GM21737 (cell line): ENCODE measurements around the gene HTR2B.
"Not testable (repeated sequence)": the region's sequence is repeated elsewhere in the genome, so short reads cannot be mapped to it uniquely, and the experiment has no call there.

Source experiments
- ATAC-seq: cut with Tn5 transposase; IDR thresholded peaks from one replicate; pipeline ENCODE4 v1.9.1; 2021; ENCODE audit warnings: mild to moderate bottlenecking, moderate library complexity; ENCODE audit not compliant: unreplicated experiment

Gene HTR2B

DNA sequence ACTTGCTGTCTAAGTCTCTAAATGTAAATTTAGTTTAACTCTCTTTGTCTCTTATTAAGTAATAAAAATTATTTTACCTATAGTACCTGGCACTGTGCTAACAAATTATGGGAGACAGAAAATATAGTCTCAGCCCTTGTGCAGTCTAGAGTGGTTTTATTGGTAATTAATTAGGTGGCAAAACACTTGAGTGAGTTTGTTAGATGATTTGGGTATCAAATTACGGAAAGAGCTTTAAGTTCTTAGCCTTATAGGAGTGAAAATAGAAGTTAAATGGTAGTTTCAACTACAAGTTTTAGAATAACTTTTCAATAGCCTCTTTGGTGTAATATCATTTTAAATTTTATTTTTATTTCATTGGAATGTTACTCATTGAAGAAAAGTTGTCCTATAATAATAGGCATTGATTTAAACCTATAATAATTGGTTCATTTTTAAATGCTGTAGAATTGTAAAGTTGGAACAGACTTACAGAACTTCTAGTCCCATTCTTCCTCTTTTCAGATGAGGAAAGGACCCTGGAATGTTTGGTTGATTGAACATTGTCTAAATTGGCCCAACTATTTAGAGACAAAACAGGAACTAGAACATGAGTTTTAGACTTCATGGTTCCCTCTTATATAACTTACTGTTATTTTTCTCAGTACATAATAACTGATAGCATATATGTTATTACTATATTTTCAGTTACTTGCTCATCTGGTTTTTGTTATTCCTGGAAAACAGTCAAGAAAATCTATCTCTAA, 10.2 kb upstream of the HTR2B start:
- no peak for ATAC-seq

DNA sequence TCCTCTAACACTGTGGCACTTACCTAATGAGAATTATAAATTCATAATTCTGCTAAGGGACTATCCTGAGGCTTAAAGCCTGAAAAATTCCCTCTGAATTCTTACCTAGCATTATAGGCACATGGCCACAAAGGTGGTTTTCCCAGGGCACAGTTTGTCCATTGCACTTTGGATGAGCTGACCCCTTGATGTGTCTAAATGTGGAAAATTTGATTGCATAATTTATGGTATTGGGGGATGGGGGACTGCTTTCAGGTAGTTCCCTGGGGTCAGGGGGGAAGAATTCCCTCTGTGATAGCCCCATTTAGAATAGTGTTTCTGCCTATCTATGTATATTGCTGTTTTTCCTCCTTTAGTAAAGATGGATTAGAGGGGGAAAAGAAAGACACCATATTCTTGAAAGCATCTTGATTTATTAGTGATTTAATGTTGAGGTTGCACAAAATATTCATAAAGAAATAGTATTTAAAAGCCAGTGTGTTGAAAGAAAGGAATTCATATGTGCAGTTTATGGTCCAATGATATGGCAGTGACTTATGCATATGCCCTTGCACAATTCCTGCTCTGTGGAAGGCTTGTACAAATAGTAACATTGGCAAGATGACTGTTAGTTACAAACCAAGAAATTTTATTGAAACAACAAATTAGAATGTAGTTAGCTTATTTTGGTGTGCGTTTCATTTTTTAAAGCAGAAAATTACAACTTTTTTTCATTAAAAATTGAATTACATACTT, 8.7 kb upstream of the HTR2B start:
- ATAC-seq = no peak

DNA sequence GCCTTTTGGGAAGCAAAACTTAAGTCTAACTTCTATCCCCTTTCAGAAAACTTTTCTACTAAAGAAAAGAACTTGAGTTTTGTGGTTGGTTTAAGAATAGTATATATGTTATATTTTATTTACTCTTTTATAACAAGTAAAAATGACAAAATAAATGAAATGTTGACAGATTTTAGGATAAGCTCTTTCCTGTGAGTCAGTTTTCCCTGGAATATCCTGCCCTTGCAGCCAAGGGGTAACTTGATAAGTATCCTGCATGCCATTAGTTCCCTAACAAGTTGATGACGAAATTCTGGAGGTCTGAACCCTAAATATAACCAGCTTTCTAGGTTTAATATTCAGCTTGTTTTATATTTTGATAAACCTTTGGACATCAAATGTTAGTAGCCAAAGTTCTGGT, 7.3 kb upstream of the HTR2B start:
- no peak for ATAC-seq

DNA sequence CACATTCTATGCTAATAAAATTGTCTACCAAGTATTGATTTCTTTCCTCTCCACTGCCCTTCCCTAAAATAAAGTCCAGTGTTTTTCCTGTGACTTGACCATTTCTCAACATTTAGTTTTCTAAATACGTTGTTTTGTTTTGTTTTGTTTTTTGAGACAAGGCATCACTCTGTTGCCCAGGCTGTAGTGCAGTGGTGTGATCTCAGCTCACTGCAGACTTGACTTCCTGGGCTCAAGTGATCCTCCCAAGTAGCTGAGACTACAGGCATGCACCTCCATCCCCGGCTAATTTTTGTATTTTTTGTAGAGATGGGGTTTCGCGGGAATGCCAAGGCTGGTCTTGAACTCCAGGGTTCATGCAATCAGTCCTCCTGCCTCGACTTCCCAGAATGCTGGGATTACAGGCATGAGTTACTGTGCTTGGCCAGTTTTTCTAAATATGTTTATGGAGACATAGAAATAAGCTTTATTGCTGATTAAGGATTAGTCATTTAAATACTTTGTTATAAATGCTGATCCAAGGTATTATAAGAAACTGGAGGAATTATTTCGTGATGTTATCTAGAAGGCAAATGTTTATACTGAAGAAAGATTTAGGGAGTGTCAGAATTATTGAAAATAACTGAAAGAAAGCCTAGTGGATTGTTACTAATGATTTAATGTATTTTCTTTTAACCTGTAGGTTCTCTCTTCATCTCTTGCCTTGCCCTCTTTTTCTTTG, 5.7 kb upstream of the HTR2B start:
- ATAC-seq = no peak

DNA sequence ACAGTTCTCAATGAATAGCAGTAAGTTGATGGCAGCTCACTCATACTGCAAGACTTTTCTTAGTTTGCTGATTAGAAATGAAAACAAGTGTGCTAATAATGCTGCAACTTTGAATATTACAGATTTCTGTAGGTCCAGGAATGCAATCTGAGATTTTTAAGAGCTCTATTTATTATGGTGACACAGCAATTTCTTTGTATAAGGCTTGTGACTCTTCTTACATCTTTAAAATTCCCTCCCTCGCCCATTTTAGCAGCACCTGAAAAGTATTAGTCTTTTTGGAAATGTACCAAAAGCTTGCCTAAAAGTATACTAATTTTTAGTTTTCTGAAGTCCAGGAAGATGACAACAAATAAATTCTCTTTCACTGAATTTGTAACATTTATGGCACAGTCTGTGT, 4.4 kb upstream of the HTR2B start:
- no peak for ATAC-seq

DNA sequence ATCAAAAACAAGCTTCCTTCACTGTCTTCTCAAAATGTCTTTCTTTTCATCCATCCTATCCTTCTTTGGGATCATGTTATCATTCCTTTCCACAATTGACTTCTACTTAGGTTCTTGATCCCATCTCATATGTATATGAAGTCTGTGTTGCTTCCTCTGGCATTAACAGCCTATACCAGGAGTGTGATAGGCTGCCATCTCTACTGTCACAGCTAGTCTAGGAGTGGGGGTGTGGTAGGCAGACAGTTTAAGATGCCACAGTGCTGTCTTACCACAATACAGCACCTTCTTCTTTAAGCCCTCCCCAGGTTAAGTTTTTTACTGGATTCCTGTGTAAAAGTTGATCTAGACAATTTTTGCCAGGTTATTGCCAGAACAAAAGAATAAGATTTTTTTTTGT, 3.7 kb upstream of the HTR2B start:
- no peak for ATAC-seq

DNA sequence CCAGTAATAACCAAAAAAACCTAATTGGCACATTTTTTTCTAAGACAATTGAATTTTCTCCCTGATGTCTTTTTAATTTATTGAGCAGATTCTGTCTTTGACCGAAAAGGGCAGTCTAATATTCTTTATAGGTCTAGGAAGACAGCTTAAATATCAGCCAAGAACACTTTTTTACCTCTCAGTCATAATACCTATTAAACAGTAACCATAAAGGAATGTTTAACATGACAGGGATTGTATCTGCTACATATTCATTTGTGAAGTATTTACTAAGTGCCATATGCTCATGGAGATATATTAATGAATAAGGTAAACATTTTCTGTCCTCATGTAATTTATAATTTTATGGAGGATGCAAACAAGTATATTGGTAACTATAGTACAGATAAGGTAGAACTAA, 3.1 kb upstream of the HTR2B start:
- no peak for ATAC-seq

DNA sequence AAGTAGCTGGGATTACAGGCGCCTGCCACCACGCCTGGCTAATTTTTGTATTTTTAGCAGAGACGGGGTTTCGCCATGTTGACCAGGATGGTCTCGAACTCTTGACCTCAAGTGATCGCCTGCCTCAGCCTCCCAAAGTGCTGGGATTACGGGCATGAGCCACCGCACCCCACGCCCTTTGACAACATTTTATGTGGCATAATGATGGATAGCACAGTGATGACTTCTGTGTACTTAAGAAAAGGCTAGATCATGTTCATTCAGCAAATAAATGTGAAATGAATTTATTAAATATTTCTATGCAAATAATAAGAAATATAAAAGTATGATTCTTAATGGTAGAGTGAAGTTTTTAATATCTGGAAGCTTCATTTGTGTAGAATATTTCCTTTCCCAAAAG, 2.6 kb upstream of the HTR2B start:
- ATAC-seq = no peak

DNA sequence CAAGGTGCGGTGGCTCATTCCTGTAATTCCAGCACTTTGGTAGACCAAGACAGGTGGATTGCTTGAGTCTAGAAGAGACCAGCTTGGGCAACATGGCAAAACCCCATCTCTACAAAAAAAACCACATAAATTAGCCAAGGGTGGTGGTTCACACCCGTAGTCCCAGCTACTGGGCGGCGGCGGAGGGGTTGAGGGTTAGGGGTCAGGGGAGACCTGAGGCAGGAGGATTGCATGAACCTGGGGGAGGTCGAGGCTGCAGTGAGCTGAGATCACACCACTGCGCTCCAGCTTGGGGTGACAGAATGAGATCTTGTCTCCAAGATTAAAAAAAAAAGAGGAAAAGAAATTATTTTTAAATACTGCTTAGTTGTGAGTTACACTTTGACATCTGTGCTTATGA, 1.3 kb upstream of the HTR2B start:
- no peak for ATAC-seq

DNA sequence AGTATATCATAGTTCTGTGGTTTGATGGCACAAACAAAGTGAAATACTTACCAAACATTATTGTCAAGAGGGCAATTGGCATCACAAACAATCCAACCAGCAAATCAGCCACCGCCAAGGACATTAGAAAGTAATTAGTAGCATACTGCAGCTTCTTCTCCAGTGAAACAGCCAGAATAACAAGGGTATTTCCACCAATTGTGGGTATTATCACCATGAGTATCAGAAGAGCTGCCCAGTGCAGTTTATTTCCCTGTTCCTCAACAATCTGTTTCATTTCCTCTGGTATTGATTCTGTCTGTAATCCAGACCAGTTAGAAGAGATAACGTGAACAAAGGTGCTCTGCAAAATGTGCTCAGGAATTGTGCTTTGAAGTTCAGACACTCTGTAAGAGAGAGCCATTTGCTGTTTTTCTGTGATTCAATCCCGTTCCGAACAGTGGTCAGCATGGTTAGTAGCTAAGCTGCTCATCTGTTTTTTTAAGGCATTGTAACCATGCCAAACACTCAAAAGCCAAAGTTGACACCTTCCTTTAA, 1.4 kb downstream of the HTR2B start:
- ATAC-seq = no peak

DNA sequence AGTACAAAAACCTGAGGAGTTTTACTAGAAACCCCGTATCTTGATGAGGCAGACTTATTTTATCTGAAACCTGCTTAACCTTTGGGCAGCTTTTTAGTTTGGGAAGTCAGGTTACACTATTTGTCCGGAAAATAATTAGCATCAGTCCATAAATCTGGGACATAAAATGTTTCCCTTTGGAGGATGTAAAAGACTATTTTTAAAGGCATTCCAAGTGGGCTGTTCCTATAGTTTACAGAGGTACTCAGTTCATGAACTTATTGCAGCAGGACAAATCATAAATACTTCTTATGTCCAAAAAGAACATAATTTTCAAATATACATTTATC, 6.3 kb downstream of the HTR2B start:
- no peak for ATAC-seq

DNA sequence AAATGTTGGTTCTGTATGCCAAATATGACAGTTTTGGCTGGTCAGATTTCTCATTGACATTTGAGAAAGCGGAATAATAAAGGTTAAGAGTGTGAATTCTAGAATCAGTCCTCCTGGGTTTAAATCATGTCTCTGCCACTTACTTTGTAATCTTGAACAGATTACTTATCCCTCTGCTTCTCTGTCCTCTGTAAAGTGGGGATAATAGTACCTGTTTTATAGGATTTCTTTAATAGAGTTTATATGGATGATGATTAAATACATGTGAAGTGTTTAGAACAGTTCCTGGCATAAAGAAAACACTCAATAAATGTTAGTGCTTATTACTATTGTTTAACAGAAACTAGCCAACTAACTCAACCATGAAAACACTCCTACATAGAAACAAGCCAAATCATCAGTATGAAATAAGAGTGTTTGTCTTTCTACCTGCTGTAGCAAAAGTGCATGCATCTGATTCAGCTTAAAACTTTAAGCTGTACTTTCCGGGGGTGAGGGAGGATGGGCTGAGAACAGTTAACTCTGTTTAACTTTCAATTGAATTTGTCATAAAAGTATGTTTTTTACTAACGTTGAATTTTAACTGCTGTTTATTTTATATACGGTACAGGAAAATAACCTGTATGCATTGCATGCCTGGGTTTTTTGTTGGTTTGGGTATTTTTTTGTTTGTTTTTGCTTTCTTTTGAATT, 6.8 kb downstream of the HTR2B start:
- ATAC-seq = no peak

DNA sequence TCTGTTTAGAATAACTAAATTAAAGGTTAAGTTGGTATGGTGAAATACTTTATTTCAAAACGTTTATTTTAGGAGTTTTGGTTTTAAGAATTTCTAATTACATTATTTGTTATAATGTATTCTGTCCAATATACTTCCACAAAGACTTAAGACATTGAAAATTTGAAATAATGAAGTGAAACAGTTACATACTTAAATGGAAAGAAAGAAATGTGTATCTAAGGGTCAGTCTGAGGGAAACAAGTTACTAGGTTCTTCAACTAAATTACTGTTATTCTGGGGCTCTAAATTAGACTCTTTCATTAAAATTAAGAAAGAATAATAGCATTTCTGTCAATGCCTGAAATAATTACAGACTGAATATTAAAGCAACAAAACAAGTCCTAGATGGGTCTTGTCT, 7.7 kb downstream of the HTR2B start:
- ATAC-seq = no peak

DNA sequence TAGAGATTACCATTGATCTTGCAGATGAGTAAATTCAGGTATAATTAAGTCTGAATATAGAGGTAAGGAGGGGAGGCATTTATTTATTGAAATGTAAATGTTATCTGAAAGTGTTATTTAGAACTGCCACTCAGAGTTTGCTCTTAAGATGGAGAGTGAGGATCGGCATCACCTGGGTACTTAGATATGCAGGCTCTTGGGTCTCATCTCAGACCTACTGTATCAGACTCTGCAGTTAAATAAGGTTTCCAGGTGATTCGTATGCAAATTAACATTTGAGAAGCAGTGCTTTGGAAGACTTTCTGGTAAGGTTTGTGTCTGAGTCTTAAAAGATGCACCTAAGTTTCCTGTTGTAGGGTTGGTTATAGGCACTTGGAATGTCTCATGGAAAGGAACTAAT, 9.2 kb downstream of the HTR2B start:
- no peak for ATAC-seq

DNA sequence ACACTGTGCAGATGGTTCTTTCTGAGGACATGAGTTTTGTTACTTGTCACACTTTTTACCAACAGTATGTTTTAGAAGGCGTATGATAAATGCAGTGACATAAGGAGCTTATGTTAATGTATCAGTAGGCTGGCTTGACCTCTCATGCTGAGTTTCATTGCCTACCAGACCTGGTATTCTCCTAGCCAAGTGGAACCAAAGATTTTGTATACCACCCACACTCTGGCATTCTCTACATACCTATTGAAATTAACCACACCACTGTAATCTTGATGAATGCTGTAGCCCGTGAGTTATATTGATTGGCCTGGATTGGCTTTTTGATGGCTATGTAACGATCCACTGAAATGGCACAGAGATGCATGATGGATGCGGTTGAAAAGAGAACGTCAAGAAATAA, 11.4 kb downstream of the HTR2B start:
- no peak for ATAC-seq

DNA sequence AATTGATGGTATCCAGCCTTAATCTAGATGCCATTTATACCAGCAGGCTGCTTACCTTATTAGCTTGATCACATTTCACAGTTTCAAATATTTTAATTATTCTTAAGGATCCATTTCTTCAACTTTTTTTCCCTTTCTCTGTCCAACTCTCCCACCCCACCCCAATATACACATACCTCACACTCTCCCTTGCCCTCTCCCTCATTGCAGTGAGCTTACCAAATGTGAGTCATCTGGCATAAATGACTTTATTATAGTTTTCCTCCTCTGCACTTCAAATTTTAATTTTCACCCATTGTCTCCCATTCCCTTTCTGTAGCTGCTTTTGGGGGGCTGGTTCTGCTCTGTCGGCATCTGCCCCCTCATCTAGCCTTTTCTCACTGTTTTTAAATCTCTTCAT, 12.9 kb downstream of the HTR2B start:
- ATAC-seq = no peak

DNA sequence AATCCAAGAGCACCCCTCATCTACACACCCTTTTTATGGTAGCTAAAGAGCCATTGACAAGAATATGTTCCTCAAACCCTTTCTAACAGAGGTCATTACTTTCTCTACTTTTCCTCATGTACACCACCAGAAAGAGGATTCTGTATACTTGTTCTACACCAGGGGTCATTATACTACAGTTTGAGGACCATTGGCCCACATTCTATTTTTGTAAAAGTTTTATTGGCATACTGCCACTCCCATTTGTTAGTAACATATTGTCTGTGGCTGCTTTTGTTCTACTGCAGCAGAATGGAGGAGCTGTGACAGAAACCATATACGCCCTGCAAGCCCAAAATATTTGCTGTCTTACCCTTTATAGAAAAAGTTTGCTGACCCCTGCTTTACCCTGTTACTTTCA, 14.3 kb downstream of the HTR2B start:
- ATAC-seq = no peak

DNA sequence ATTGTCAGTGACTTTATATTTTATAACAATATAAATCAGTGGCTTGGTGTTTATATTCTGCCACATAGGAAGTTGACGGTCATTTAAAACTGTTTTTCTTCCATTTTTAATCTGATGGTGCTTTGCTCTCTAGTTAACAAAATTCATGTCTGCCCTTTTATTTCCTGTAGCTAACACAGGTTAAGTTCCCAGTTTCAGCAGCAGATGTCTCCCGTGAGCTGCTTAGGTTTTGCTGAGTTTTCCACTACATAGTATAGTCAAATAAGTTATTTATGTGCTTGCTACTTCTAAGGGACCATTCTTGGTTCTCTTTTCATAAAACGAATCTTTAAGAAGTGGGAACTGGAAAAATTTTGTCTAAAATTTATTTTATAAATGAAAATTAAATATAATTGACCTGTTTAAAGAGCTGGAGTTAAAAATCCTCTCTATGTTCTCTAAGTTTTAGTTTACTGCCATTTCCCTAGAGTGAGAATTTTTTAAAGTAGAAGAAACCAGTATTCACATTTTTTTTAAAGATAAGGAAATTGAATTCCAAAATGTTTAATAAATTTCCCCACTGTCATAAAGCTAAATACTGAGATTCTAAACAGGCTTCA, 20.6 kb downstream of the HTR2B start:
- ATAC-seq = peak; percentile 73

DNA sequence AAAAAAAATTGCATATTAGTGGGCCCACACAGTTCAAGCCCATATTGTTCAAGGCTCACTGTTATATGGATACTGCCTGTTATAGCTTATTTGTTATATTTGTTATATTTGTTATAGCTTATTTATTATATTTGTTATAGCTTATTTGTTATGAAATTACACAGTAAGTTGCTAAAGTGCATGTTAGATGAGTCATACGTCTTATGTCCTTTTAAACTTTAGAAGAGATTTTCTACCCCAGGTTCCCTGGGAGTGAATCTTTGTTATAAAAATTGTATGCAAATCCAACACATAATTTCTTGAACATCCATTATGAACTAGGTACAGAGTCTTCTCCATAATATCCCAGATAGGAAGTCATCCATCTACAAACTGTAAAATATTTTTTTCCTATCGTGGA, 22.1 kb downstream of the HTR2B start:
- no peak for ATAC-seq

DNA sequence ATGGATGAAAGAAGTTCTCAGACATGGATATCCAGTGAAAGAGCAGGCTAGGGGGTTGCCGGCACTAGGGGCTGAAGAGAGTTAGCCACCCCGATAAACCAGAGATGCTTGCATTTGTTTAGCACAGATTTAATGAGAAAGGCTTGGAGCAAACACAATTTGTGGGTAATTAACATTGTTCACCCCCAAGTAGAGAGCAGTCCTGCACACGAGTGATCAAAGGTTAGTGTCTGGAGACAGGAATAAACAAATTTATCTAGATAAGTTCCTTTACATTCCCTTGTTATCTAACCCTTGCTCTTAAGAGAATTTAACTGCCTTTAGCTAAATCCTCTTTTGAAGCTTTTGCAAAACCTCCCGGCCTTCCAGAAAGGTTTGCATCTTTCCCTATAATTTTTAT, 23.9 kb downstream of the HTR2B start:
- no peak for ATAC-seq

DNA sequence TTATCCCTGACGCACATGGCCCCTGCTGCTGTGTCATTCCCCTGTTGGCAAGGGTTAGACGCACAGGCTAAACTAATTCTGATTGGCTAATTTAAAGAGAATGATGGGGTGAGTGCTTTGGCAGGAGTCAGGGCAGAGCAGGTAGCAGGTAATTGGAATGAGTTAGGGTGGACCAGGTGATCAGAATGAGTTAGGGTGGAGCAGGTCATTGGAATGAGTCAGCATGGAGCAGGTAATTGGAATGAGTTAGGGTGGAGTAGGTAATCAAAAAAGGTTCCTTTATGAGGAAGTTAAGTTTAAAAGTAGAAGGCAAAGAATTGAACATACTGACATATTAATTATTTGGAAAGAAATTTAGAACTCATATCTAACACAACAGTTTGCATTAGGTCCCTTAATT, 24.5 kb downstream of the HTR2B start:
- ATAC-seq = not testable (repeated sequence)
